Stimulated activated CD4-positive, alpha-beta T cell treated with anti-CD3 and anti-CD28 coated beads, TNF-alpha, amount 100 ng/mL, for 4 hours (primary cell): ENCODE data around the gene SCUBE2.
"Not testable (repeated sequence)": the region's sequence is repeated elsewhere in the genome, so short reads cannot be mapped to it uniquely, and the experiment has no call there.

Source experiments
- DNase-seq, 3 experiments: peaks; one replicate each; pipeline ENCODE4 v3.0.0-alpha.2; 2020; ENCODE audit warnings: low read depth in 3 of 3

The SCUBE2 gene

GRCh38 chr11:9008661-9009060 is 82.7 kb downstream of the SCUBE2 start:
- no peak for DNase-seq

- no peak for DNase-seq
Measured at GRCh38 chr11:9008011-9008550, 83.3 kb downstream of the SCUBE2 start.

GRCh38 chr11:9005087-9005486 is 86.3 kb downstream of the SCUBE2 start:
- no peak for DNase-seq

- DNase-seq: peak in 1 of 3 experiments; percentile 33
Measured at GRCh38 chr11:9004183-9004926, 87.0 kb downstream of the SCUBE2 start.

GRCh38 chr11:9003573-9004182 is 87.7 kb downstream of the SCUBE2 start, which contains the start of gene NRIP3:
Gene NRIP3, minus strand, starts transcription at chr11:9004001. Its CDS starts 66 bp downstream, at chr11:9003935.
- DNase-seq: peak; percentile 50 to 60 (median 59)

- DNase-seq: no peak
Measured at GRCh38 chr11:9002920-9003572, 88.4 kb downstream of the SCUBE2 start.

- DNase-seq: peak in 1 of 3 experiments; percentile 18
Measured at GRCh38 chr11:9001736-9002135, 89.7 kb downstream of the SCUBE2 start.

GRCh38 chr11:8998017-8998416 is 93.4 kb downstream of the SCUBE2 start:
- DNase-seq: no peak

- no peak for DNase-seq
Measured at GRCh38 chr11:8997451-8997850, 93.9 kb downstream of the SCUBE2 start.

GRCh38 chr11:8989453-8989852 is 101.9 kb downstream of the SCUBE2 start:
- DNase-seq: no peak

- DNase-seq: no peak
Measured at GRCh38 chr11:8988329-8989234, 102.8 kb downstream of the SCUBE2 start.

- no peak for DNase-seq
Measured at GRCh38 chr11:8987446-8987845, 104.0 kb downstream of the SCUBE2 start.

GRCh38 chr11:8986772-8987171 is 104.6 kb downstream of the SCUBE2 start:
- not testable (repeated sequence) for DNase-seq

- DNase-seq: no peak
Measured at GRCh38 chr11:8985462-8985861, 105.9 kb downstream of the SCUBE2 start.

- no peak for DNase-seq
Measured at GRCh38 chr11:8983552-8983951, 107.8 kb downstream of the SCUBE2 start.

- DNase-seq: no peak
Measured at GRCh38 chr11:8980485-8980884, 110.9 kb downstream of the SCUBE2 start.

GRCh38 chr11:8979365-8979764 is 112.0 kb downstream of the SCUBE2 start:
- DNase-seq: not testable (repeated sequence)

- no peak for DNase-seq
Measured at GRCh38 chr11:8973121-8973520, 118.3 kb downstream of the SCUBE2 start.

- DNase-seq: no peak
Measured at GRCh38 chr11:8971924-8972316, 119.5 kb downstream of the SCUBE2 start.

GRCh38 chr11:8971196-8971923 is 120.0 kb downstream of the SCUBE2 start:
- DNase-seq: no peak
